Liver (tissue), 9 donors: ENCODE data around the gene FAM209B. TPM values are rescaled to one million over a fixed set of nuclear protein-coding genes. Genes with fewer than 3 reads are reported as not detected.

Source experiments
- DNase-seq: peaks from one replicate; pipeline ENCODE4 v3.0.0-alpha.2; 2017; ENCODE audit warnings: low spot score
- H3K27ac ChIP-seq, 2 donors: one replicate each; pipeline ENCODE4 v1.7.0; 2013; ENCODE audit warnings: inconsistent platforms in 2 of 2, low read length in 2 of 2, control low read depth in 1 of 2, low read depth in 1 of 2, mild to moderate bottlenecking in 1 of 2
- H3K27me3 ChIP-seq, 4 donors: one replicate each; pipeline versions ENCODE4 v1.6.1 to v1.7.0; 2013; ENCODE audit warnings: low read length in 3 of 4, inconsistent platforms in 1 of 4, mild to moderate bottlenecking in 1 of 4, moderate library complexity in 1 of 4; ENCODE audit not compliant: control insufficient read depth in 4 of 4, insufficient read depth in 4 of 4
- H3K36me3 ChIP-seq, 4 donors: one replicate each; pipeline versions ENCODE4 v1.6.1 to v1.7.0; 2013; ENCODE audit warnings: low read length in 3 of 4, mild to moderate bottlenecking in 3 of 4, low read depth in 1 of 4, moderate library complexity in 1 of 4; ENCODE audit not compliant: control insufficient read depth in 4 of 4, insufficient read depth in 3 of 4
- H3K4me1 ChIP-seq, 4 donors: one replicate each; pipeline versions ENCODE4 v1.6.1 to v1.7.0; 2013; ENCODE audit warnings: low read length in 3 of 4, mild to moderate bottlenecking in 3 of 4, moderate library complexity in 1 of 4; ENCODE audit not compliant: control insufficient read depth in 4 of 4, insufficient read depth in 4 of 4
- H3K4me3 ChIP-seq, 3 donors: one replicate each; pipeline versions ENCODE4 v1.6.1 to v1.7.0; 2013; ENCODE audit warnings: low read length in 3 of 3, control low read depth in 1 of 3, low read depth in 1 of 3, mild to moderate bottlenecking in 1 of 3
- H3K9ac ChIP-seq, 2 donors: one replicate each; pipeline ENCODE4 v1.7.0; 2013; ENCODE audit warnings: low read length in 2 of 2, mild to moderate bottlenecking in 2 of 2, moderate library complexity in 2 of 2, control low read depth in 1 of 2, low read depth in 1 of 2
- H3K9me3 ChIP-seq, 4 donors: one replicate each; pipeline versions ENCODE4 v1.6.1 to v1.7.0; 2013; ENCODE audit warnings: low read length in 3 of 4; ENCODE audit not compliant: control insufficient read depth in 4 of 4
- FOXA1 ChIP-seq: IDR thresholded peaks from 2 replicates; pipeline ENCODE4 v1.6.1; 2016; ENCODE audit warnings: antibody characterized with exemption
- GABPA ChIP-seq, 2 donors: IDR thresholded peaks in 1 of 2; conservative IDR thresholded peaks in 1 of 2; 2 replicates each; pipeline ENCODE4 v1.6.1; 2016; ENCODE audit warnings: antibody characterized with exemption in 2 of 2, mild to moderate bottlenecking in 1 of 2, moderate library complexity in 1 of 2
- HNF4A ChIP-seq, 2 donors: conservative IDR thresholded peaks; 2 replicates each; pipeline ENCODE4 v1.6.1; 2016; ENCODE audit warnings: antibody characterized with exemption in 2 of 2, mild to moderate bottlenecking in 2 of 2
- JUND ChIP-seq, 2 donors: IDR thresholded peaks; 2 replicates each; pipeline ENCODE4 v1.6.1; 2016; ENCODE audit warnings: antibody characterized with exemption in 2 of 2
- RAD21 ChIP-seq, 2 donors: IDR thresholded peaks; 2 replicates each; pipeline ENCODE4 v1.6.1; 2016; ENCODE audit warnings: antibody characterized with exemption in 2 of 2, mild to moderate bottlenecking in 2 of 2
- RXRA ChIP-seq, 2 donors: IDR thresholded peaks; 2 replicates each; pipeline ENCODE4 v1.6.1; 2017 to 2018; ENCODE audit warnings: antibody characterized with exemption in 2 of 2, mild to moderate bottlenecking in 1 of 2
- SP1 ChIP-seq: IDR thresholded peaks from 2 replicates; pipeline ENCODE4 v1.6.1; 2018; ENCODE audit warnings: antibody characterized with exemption, mild to moderate bottlenecking
- TAF1 ChIP-seq: conservative IDR thresholded peaks from 2 replicates; pipeline ENCODE4 v1.6.1; 2016; ENCODE audit warnings: antibody characterized with exemption, mild to moderate bottlenecking
- YY1 ChIP-seq: IDR thresholded peaks from 2 replicates; pipeline ENCODE4 v1.6.1; 2016; ENCODE audit warnings: antibody characterized with exemption, mild to moderate bottlenecking
- WGBS: extraction: QIAGEN DNeasy Blood & Tissue Kit; methylation state at CpG from one replicate; pipeline ENCODE4 v1.1.7; 2013; 5-methylcytosine and 5-hydroxymethylcytosine counted together
- polyA plus RNA-seq, 2 donors: library from polyadenylated mRNA; stranded (reverse) in 1 of 2; unstranded in 1 of 2; fragments of 200-250 nt in 1 of 2; fragments of >200 nt in 1 of 2; fragmentation: Nextera tagmentation in 1 of 2; extraction: Ambion mirVana in 1 of 2; gene quantifications; one replicate each; pipeline versions ENCODE4 v1.2.1 to v1.2.3, GENCODE V29; 2013 to 2015
- total RNA-seq, 2 donors: library from RNA; depleted of rRNA; stranded (reverse); fragments of >200 nt; gene quantifications; one replicate each; pipeline ENCODE4 v1.2.3, GENCODE V29; 2014
- TF ChIP-seq, protein P1 (sequence below): IDR thresholded peaks from 2 replicates; pipeline ENCODE4 v1.6.1; 2016; ENCODE audit warnings: antibody characterized with exemption
- TF ChIP-seq, protein P2 (sequence below): fragments of 150-350 bp; IDR thresholded peaks from 2 replicates; pipeline ENCODE4 v1.5.1; 2017; ENCODE audit warnings: improper control_type of control experiment, low read depth, low read length; ENCODE audit not compliant: missing input control
- TF ChIP-seq, protein P3 (sequence below): IDR thresholded peaks from 2 replicates; pipeline ENCODE4 v1.6.1; 2016; ENCODE audit warnings: antibody characterized with exemption
- TF ChIP-seq, protein P4 (sequence below): IDR thresholded peaks from 2 replicates; pipeline ENCODE4 v1.6.1; 2016; ENCODE audit warnings: antibody characterized with exemption, mild to moderate bottlenecking
- donor health status: healthy.
- donor health status: healthy.
- donor health status: healthy.
- donor health status: healthy.
- donor health status: healthy.

Gene FAM209B
- total and polyA plus RNA-seq, 4 donors = 0.38 TPM; not detected in 3

DNA sequence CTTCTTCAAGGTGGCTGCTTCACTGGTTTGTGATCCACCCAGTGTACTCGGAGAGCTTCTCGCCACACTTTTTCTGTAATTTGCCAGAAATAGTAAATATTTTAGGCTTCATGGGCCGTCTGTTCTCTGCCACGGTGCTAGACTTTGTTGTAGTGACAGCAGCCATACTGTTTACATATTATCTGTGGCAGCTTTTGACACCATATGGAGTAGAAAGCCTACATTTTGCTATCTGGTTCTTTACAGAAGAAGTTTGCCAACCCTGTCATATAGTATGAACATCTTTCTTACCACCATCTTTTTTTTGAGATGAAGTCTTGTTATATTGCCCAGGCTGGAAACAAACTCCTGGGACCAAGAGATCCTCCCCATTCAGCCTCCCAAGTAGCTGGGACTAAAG, 32.5 kb downstream of the FAM209B start (continued):
- TF ChIP-seq SP1 (no peak), YY1 (no peak)
- TF ChIP-seq, protein P1, sequence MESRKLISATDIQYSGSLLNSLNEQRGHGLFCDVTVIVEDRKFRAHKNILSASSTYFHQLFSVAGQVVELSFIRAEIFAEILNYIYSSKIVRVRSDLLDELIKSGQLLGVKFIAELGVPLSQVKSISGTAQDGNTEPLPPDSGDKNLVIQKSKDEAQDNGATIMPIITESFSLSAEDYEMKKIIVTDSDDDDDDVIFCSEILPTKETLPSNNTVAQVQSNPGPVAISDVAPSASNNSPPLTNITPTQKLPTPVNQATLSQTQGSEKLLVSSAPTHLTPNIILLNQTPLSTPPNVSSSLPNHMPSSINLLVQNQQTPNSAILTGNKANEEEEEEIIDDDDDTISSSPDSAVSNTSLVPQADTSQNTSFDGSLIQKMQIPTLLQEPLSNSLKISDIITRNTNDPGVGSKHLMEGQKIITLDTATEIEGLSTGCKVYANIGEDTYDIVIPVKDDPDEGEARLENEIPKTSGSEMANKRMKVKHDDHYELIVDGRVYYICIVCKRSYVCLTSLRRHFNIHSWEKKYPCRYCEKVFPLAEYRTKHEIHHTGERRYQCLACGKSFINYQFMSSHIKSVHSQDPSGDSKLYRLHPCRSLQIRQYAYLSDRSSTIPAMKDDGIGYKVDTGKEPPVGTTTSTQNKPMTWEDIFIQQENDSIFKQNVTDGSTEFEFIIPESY = no peak

DNA sequence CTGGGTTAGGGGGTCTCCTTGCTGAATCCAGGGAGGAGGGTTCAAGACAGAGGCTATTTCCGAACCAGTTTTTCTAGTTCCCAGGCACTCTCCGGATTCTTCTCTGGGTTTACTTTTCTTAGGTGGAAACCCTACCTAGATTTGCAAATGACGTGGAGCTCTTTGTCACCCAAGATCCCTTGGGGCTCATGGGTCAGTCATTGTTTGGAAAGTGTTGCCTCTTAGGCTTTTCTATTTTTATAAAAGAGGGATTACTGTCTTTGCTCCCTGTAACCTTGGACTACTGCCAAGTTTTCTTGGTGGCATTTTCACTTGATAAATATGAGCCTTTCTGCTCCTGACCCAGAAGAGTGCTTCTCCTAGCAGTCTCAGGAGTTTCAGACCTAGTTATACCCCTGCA, 33.6 kb downstream of the FAM209B start:
- H3K4me1 ChIP-seq = no peaks in the 10 kb centered on the region
- H3K36me3 ChIP-seq = no peaks in the 10 kb centered on the region
- TF ChIP-seq, protein P2, sequence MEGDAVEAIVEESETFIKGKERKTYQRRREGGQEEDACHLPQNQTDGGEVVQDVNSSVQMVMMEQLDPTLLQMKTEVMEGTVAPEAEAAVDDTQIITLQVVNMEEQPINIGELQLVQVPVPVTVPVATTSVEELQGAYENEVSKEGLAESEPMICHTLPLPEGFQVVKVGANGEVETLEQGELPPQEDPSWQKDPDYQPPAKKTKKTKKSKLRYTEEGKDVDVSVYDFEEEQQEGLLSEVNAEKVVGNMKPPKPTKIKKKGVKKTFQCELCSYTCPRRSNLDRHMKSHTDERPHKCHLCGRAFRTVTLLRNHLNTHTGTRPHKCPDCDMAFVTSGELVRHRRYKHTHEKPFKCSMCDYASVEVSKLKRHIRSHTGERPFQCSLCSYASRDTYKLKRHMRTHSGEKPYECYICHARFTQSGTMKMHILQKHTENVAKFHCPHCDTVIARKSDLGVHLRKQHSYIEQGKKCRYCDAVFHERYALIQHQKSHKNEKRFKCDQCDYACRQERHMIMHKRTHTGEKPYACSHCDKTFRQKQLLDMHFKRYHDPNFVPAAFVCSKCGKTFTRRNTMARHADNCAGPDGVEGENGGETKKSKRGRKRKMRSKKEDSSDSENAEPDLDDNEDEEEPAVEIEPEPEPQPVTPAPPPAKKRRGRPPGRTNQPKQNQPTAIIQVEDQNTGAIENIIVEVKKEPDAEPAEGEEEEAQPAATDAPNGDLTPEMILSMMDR = no peak
- TF ChIP-seq JUND (IDR thresholded peaks at IDR 0.05) = no peak
- TF ChIP-seq GABPA (IDR thresholded peaks at IDR 0.05 in 1 of 2, conservative IDR thresholded peaks at IDR 0.05 in 1 of 2) = no peak
- no peak for TF ChIP-seq RAD21 (IDR thresholded peaks at IDR 0.05)
- TF ChIP-seq, protein P1 = no peak
- TF ChIP-seq FOXA1 = no peak
- TF ChIP-seq, protein P3, sequence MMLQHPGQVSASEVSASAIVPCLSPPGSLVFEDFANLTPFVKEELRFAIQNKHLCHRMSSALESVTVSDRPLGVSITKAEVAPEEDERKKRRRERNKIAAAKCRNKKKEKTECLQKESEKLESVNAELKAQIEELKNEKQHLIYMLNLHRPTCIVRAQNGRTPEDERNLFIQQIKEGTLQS = no peak
- DNase-seq = no peak
- 65% methylated on average over 3 of the region's 3 CpGs for WGBS
- H3K9me3 ChIP-seq = no peaks in the 10 kb centered on the region
- H3K4me3 ChIP-seq = no peak overlapping the region
- H3K9ac ChIP-seq = no peak overlapping the region
- H3K27ac ChIP-seq = no peak overlapping the region
- H3K27me3 ChIP-seq = no peaks in the 10 kb centered on the region

DNA sequence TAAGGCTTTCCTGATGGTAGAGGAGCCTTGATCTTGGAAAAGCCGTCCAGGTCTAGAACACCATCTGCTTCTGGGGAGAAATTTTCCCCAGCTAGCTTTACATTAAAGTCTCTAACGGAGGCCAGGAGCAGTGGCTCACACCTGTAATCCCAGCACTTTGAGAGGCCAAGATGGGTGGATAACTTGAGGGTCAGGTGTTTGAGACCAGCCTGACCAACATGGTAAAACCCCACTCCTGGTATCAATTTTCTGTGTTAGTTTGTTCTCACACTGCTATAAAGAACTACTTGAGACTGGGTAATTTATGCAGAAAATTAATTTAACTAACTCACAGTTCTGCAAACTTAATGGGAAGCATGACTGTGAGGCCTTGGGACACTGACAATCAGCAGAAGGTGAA, 37.8 kb downstream of the FAM209B start:
- under 1% methylated on average over 2 of the region's 2 CpGs for WGBS
- H3K4me3 ChIP-seq = no peak overlapping the region
- no peak for DNase-seq
- no peak overlapping the region for H3K9ac ChIP-seq
- H3K27ac ChIP-seq = no peak overlapping the region
- H3K27me3 ChIP-seq = peaks cover 0 to 5% (median 0%) of the 10 kb centered on the region in 4 donors
- H3K4me1 ChIP-seq = no peaks in the 10 kb centered on the region
- no peaks in the 10 kb centered on the region for H3K36me3 ChIP-seq
- no peaks in the 10 kb centered on the region for H3K9me3 ChIP-seq
- TF ChIP-seq, protein P3 = no peak
- TF ChIP-seq, protein P4, sequence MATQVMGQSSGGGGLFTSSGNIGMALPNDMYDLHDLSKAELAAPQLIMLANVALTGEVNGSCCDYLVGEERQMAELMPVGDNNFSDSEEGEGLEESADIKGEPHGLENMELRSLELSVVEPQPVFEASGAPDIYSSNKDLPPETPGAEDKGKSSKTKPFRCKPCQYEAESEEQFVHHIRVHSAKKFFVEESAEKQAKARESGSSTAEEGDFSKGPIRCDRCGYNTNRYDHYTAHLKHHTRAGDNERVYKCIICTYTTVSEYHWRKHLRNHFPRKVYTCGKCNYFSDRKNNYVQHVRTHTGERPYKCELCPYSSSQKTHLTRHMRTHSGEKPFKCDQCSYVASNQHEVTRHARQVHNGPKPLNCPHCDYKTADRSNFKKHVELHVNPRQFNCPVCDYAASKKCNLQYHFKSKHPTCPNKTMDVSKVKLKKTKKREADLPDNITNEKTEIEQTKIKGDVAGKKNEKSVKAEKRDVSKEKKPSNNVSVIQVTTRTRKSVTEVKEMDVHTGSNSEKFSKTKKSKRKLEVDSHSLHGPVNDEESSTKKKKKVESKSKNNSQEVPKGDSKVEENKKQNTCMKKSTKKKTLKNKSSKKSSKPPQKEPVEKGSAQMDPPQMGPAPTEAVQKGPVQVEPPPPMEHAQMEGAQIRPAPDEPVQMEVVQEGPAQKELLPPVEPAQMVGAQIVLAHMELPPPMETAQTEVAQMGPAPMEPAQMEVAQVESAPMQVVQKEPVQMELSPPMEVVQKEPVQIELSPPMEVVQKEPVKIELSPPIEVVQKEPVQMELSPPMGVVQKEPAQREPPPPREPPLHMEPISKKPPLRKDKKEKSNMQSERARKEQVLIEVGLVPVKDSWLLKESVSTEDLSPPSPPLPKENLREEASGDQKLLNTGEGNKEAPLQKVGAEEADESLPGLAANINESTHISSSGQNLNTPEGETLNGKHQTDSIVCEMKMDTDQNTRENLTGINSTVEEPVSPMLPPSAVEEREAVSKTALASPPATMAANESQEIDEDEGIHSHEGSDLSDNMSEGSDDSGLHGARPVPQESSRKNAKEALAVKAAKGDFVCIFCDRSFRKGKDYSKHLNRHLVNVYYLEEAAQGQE = no peak
- TF ChIP-seq GABPA (IDR thresholded peaks at IDR 0.05 in 1 of 2, conservative IDR thresholded peaks at IDR 0.05 in 1 of 2) (no peak), YY1 (no peak), JUND (IDR thresholded peaks at IDR 0.05) (no peak), TAF1 (no peak), HNF4A (conservative IDR thresholded peaks at IDR 0.05) (no peak), RXRA (IDR thresholded peaks at IDR 0.05) (no peak)
- TF ChIP-seq, protein P1 = no peak
